GM12892 (cell line): Measurements from ENCODE around the gene MIA.
"Not testable (repeated sequence)": the region's sequence is repeated elsewhere in the genome, so short reads cannot be mapped to it uniquely, and the experiment has no call there.

Experiments
- POLR2A ChIP-seq: IDR thresholded peaks from 2 replicates; pipeline ENCODE4 v1.6.1; 2011; ENCODE audit warnings: low read depth, low read length, control low read depth
- POLR2AphosphoS5 ChIP-seq: IDR thresholded peaks from 2 replicates; pipeline ENCODE4 v1.6.1; 2011; ENCODE audit warnings: low read depth, low read length, control low read depth
- TAF1 ChIP-seq: IDR thresholded peaks from 2 replicates; pipeline ENCODE4 v1.6.1; 2011; ENCODE audit warnings: low read depth, mild to moderate bottlenecking, control low read depth, low read length, borderline replicate concordance

GRCh38 chr19:40810649-40811408, 35.5 kb downstream of the MIA start:
- TF ChIP-seq POLR2A, POLR2AphosphoS5, TAF1: not testable (repeated sequence)
